ENCODE results near the gene ATP8B3. TPM values are rescaled to one million over a fixed set of nuclear protein-coding genes. Genes with fewer than 3 reads are reported as not detected.
A peak's percentile ranks its signal among the peaks of the same experiment; 100 is the strongest.

Gene ATP8B3
- total and polyA plus RNA-seq, 9 of the 15 experiments (the other 6 are each of a cell fraction or from before 2014, with no cell fraction given): 1.2 to 12.3 (median 3.8) TPM

DNA sequence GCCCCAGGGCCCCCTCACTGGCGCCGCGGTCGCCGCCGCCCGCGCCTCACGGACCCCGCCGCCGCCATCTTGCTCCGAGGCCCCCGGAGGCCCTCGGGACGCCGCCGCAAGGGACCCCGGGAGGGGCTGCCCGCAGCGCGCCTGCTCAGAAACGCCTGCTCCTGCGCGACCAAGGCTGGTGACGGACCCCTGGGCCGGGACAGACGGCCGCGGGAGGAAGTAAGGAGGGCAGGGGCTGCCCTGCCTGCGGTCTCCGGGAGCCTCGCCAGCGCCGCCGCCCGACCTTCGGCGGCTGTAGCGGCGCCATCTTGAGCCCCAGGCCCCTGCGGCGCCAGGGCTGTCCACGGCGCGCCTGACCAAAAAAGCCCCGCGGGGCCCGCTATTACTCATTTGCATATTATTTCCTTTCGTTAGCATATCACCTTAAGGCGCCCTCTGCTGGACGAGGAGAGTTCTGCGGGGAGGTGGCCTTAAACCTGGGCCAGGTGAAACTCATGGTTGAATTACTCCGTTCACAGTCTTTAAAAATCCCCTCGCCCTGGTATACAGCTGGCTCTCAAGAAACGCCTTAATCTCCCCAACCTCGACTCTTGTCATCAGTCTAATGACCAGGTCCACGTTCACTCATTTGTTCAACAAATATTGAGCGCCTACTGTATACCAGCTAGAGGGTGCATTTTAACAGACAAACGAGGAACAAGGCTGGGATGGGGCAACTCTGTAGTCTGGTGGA is 36.5 kb upstream of the ATP8B3 start, which contains the start of gene REXO1 (continued):
- TF ChIP-seq ETV5 (CRISPR knock-in tag; IDR thresholded peaks at IDR 0.05; ENCODE audit: low read depth) (0 out of 2 replicates have a peak, but pooled peaks have one; percentile 26), CREB1 (IDR thresholded peaks at IDR 0.05) (no peak; the same call in 1 of the 2 replicates), CREB1 (CRISPR knock-in tag; IDR thresholded peaks at IDR 0.05) (peak; percentile 11; the same call in 1 of the 2 replicates), GTF2E2 (tag; IDR thresholded peaks at IDR 0.05) (peak; percentile 88; the same call in 1 of the 2 replicates), DACH1 (IDR thresholded peaks at IDR 0.05; ENCODE audit: partially characterized antibody) (peak; percentile 92), ILF3 (IDR thresholded peaks at IDR 0.05; ENCODE audit: borderline replicate concordance) (0 out of 2 replicates have a peak, but pooled peaks have one; percentile 27), ZNF124 (CRISPR knock-in tag; IDR thresholded peaks at IDR 0.05) (no peak), TAF1 (IDR thresholded peaks at IDR 0.05; ENCODE audit: control insufficient read depth, extremely low read depth, insufficient read depth, low read length, severe bottlenecking) (peak; percentile 94), SMARCE1 (IDR thresholded peaks at IDR 0.05) (no peak), PCBP1 (IDR thresholded peaks at IDR 0.05; ENCODE audit: low read depth, low read length, poor library complexity, severe bottlenecking) (peak; percentile 85), FIP1L1 (IDR thresholded peaks at IDR 0.05; ENCODE audit: low read depth, low read length, poor library complexity, severe bottlenecking) (peak; percentile 94), POU5F1 (IDR thresholded peaks at IDR 0.05; ENCODE audit: borderline replicate concordance, low read depth, low read length, partially characterized antibody) (no peak), MTA2 (IDR thresholded peaks at IDR 0.05; ENCODE audit: low read depth) (no peak)
- TF ChIP-seq, protein P1, sequence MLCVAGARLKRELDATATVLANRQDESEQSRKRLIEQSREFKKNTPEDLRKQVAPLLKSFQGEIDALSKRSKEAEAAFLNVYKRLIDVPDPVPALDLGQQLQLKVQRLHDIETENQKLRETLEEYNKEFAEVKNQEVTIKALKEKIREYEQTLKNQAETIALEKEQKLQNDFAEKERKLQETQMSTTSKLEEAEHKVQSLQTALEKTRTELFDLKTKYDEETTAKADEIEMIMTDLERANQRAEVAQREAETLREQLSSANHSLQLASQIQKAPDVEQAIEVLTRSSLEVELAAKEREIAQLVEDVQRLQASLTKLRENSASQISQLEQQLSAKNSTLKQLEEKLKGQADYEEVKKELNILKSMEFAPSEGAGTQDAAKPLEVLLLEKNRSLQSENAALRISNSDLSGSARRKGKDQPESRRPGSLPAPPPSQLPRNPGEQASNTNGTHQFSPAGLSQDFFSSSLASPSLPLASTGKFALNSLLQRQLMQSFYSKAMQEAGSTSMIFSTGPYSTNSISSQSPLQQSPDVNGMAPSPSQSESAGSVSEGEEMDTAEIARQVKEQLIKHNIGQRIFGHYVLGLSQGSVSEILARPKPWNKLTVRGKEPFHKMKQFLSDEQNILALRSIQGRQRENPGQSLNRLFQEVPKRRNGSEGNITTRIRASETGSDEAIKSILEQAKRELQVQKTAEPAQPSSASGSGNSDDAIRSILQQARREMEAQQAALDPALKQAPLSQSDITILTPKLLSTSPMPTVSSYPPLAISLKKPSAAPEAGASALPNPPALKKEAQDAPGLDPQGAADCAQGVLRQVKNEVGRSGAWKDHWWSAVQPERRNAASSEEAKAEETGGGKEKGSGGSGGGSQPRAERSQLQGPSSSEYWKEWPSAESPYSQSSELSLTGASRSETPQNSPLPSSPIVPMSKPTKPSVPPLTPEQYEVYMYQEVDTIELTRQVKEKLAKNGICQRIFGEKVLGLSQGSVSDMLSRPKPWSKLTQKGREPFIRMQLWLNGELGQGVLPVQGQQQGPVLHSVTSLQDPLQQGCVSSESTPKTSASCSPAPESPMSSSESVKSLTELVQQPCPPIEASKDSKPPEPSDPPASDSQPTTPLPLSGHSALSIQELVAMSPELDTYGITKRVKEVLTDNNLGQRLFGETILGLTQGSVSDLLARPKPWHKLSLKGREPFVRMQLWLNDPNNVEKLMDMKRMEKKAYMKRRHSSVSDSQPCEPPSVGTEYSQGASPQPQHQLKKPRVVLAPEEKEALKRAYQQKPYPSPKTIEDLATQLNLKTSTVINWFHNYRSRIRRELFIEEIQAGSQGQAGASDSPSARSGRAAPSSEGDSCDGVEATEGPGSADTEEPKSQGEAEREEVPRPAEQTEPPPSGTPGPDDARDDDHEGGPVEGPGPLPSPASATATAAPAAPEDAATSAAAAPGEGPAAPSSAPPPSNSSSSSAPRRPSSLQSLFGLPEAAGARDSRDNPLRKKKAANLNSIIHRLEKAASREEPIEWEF (CRISPR knock-in tag; IDR thresholded peaks at IDR 0.05): no peak
- TF ChIP-seq, protein P2, sequence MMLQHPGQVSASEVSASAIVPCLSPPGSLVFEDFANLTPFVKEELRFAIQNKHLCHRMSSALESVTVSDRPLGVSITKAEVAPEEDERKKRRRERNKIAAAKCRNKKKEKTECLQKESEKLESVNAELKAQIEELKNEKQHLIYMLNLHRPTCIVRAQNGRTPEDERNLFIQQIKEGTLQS (IDR thresholded peaks at IDR 0.05): no peak
- TF ChIP-seq, protein P2 (CRISPR knock-in tag; conservative IDR thresholded peaks at IDR 0.05): 0 out of 2 replicates have a peak, but pooled peaks have one; percentile 30
- TF ChIP-seq, protein P3, sequence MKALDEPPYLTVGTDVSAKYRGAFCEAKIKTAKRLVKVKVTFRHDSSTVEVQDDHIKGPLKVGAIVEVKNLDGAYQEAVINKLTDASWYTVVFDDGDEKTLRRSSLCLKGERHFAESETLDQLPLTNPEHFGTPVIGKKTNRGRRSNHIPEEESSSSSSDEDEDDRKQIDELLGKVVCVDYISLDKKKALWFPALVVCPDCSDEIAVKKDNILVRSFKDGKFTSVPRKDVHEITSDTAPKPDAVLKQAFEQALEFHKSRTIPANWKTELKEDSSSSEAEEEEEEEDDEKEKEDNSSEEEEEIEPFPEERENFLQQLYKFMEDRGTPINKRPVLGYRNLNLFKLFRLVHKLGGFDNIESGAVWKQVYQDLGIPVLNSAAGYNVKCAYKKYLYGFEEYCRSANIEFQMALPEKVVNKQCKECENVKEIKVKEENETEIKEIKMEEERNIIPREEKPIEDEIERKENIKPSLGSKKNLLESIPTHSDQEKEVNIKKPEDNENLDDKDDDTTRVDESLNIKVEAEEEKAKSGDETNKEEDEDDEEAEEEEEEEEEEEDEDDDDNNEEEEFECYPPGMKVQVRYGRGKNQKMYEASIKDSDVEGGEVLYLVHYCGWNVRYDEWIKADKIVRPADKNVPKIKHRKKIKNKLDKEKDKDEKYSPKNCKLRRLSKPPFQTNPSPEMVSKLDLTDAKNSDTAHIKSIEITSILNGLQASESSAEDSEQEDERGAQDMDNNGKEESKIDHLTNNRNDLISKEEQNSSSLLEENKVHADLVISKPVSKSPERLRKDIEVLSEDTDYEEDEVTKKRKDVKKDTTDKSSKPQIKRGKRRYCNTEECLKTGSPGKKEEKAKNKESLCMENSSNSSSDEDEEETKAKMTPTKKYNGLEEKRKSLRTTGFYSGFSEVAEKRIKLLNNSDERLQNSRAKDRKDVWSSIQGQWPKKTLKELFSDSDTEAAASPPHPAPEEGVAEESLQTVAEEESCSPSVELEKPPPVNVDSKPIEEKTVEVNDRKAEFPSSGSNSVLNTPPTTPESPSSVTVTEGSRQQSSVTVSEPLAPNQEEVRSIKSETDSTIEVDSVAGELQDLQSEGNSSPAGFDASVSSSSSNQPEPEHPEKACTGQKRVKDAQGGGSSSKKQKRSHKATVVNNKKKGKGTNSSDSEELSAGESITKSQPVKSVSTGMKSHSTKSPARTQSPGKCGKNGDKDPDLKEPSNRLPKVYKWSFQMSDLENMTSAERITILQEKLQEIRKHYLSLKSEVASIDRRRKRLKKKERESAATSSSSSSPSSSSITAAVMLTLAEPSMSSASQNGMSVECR (CRISPR knock-in tag; IDR thresholded peaks at IDR 0.05): no peak
